HL-60 (cell line): ENCODE results near the gene GOLGA6L7.

ENCODE experiments used
- DNase-seq, 2 experiments: peaks; one replicate each; pipeline ENCODE4 v3.0.0-alpha.2; 2010 to 2020; ENCODE audit warnings: low read depth in 1 of 2, low spot score in 1 of 2
- H3K27ac ChIP-seq: fragments of 250-450 bp; sonication (Bioruptor Pico); replicated peaks from 2 replicates; pipeline ENCODE4 v1.5.1; 2020; ENCODE audit warnings: mild to moderate bottlenecking, moderate library complexity
- H3K27me3 ChIP-seq: fragments of 250-450 bp; sonication (Bioruptor Pico); 2 replicates; pipeline ENCODE4 v1.5.1; 2021; ENCODE audit warnings: mild to moderate bottlenecking, moderate library complexity; ENCODE audit not compliant: insufficient read depth, poor library complexity, severe bottlenecking
- H3K4me3 ChIP-seq: replicated peaks from 2 replicates; pipeline ENCODE4 v1.5.1; 2011; ENCODE audit warnings: mild to moderate bottlenecking, control low read depth, low read length; ENCODE audit not compliant: insufficient read depth
- GABPA ChIP-seq: IDR thresholded peaks from 2 replicates; pipeline ENCODE4 v1.6.1; 2012; ENCODE audit warnings: low read depth
- POLR2AphosphoS5 ChIP-seq: IDR thresholded peaks from 2 replicates; pipeline ENCODE4 v1.6.1; 2012; ENCODE audit warnings: low read depth
- SPI1 ChIP-seq: IDR thresholded peaks from 2 replicates; pipeline ENCODE4 v1.6.1; 2012; ENCODE audit warnings: low read depth, mild to moderate bottlenecking, borderline replicate concordance
- TF ChIP-seq, protein P1 (sequence below): IDR thresholded peaks from one replicate; pipeline ENCODE4 v1.5.1; 2011; ENCODE audit warnings: low read length, control low read depth, inconsistent platforms; ENCODE audit not compliant: insufficient read depth
- TF ChIP-seq, protein P2 (sequence below): IDR thresholded peaks from 2 replicates; pipeline ENCODE4 v1.6.1; 2012; ENCODE audit warnings: low read depth; ENCODE audit not compliant: insufficient replicate concordance

GOLGA6L7 gene

DNA sequence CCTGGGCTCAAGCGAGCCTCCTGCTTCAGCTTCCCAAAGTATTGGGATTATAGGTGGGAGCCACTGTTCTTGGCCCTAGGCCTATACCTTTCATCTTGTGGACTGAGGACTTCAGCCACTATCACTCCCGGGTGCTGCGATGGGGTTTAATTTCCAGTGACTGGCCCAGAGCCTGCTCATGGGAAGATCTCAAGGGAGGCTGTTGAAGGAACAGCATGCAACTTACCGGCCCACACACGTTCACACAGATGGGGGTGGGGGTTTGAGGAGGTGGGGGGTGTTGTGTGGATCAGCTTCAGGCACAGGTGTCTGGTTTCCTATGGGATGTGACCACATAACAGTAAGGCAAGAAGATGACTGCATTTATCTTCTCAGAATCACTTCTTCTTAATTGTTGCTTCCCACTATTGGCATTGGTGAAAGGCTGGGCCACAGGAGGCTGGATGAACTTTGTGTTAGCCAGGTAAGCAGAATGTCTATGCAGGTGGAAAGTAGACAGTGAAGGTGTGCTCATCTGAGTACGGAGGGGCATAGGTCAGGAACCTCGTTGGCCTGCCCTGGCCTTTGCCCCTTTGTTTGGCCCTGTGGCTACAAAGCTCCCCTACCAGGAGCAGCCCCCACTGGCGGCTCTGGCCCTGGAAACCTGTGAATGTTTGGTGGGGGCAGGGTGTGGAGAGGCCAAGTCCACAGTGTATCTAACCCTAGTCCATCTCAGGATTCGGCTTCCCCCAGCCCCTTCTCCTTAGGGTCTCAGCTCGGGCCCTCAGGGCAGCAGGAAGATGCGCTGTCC, 35.9 kb upstream of the GOLGA6L7 start:
- TF ChIP-seq, protein P1, sequence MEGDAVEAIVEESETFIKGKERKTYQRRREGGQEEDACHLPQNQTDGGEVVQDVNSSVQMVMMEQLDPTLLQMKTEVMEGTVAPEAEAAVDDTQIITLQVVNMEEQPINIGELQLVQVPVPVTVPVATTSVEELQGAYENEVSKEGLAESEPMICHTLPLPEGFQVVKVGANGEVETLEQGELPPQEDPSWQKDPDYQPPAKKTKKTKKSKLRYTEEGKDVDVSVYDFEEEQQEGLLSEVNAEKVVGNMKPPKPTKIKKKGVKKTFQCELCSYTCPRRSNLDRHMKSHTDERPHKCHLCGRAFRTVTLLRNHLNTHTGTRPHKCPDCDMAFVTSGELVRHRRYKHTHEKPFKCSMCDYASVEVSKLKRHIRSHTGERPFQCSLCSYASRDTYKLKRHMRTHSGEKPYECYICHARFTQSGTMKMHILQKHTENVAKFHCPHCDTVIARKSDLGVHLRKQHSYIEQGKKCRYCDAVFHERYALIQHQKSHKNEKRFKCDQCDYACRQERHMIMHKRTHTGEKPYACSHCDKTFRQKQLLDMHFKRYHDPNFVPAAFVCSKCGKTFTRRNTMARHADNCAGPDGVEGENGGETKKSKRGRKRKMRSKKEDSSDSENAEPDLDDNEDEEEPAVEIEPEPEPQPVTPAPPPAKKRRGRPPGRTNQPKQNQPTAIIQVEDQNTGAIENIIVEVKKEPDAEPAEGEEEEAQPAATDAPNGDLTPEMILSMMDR, result no peak
- no peak for TF ChIP-seq SPI1
- TF ChIP-seq GABPA, result no peak
- TF ChIP-seq POLR2AphosphoS5, result no peak
- TF ChIP-seq, protein P2, sequence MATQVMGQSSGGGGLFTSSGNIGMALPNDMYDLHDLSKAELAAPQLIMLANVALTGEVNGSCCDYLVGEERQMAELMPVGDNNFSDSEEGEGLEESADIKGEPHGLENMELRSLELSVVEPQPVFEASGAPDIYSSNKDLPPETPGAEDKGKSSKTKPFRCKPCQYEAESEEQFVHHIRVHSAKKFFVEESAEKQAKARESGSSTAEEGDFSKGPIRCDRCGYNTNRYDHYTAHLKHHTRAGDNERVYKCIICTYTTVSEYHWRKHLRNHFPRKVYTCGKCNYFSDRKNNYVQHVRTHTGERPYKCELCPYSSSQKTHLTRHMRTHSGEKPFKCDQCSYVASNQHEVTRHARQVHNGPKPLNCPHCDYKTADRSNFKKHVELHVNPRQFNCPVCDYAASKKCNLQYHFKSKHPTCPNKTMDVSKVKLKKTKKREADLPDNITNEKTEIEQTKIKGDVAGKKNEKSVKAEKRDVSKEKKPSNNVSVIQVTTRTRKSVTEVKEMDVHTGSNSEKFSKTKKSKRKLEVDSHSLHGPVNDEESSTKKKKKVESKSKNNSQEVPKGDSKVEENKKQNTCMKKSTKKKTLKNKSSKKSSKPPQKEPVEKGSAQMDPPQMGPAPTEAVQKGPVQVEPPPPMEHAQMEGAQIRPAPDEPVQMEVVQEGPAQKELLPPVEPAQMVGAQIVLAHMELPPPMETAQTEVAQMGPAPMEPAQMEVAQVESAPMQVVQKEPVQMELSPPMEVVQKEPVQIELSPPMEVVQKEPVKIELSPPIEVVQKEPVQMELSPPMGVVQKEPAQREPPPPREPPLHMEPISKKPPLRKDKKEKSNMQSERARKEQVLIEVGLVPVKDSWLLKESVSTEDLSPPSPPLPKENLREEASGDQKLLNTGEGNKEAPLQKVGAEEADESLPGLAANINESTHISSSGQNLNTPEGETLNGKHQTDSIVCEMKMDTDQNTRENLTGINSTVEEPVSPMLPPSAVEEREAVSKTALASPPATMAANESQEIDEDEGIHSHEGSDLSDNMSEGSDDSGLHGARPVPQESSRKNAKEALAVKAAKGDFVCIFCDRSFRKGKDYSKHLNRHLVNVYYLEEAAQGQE, result no peak
- H3K27me3 ChIP-seq, result peaks cover 19% of the 10 kb centered on the region
- H3K27ac ChIP-seq, result no peak overlapping the region
- H3K4me3 ChIP-seq, result no peak overlapping the region
- DNase-seq, result no peak

DNA sequence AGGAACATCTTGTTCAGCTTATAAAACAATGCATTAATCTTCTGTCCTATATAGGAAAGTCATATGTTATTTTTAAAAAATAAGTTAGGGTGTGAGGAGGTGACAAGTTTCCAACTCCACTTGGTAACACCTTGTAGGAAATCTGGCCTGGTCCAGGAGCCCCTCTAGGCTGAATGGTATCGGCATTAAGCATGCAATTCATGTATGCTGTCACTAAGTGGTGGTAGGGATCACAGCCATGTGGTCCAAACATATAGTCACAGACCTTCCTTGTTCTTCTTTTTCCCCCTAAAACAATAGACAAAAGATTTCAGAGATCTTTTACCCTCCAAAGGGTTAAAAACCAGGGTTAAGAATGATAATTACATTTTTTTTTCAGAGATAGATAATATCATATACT, 33.2 kb upstream of the GOLGA6L7 start:
- TF ChIP-seq, protein P2, result no peak
- TF ChIP-seq GABPA (no peak), POLR2AphosphoS5 (no peak), SPI1 (no peak)
- TF ChIP-seq, protein P1, result no peak
- no peak overlapping the region for H3K27ac ChIP-seq
- no peak overlapping the region for H3K4me3 ChIP-seq
- no peak for DNase-seq
- peaks cover 9% of the 10 kb centered on the region for H3K27me3 ChIP-seq

DNA sequence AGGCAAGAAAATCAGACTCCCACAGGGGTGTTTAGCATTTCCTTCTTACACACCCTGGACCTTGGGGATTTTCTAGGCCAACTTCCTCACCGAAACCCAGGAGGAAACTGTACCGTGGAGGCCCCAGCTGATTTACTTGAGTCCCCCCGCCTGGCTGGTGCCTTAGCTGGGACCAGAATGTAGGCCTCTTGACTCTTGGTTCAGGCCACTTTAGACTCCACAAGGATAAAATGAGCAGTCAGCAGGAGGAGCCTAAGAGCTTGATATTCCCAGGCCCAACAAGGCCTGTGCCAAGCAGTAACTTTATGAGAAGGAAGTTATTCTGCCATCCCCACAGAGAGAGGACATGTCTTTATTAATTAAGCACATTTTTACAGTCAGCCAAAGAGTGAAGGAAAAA, 32.7 kb upstream of the GOLGA6L7 start:
- H3K27me3 ChIP-seq, result peaks cover 8% of the 10 kb centered on the region
- TF ChIP-seq, protein P1, result no peak
- TF ChIP-seq SPI1 (no peak), GABPA (no peak), POLR2AphosphoS5 (no peak)
- TF ChIP-seq, protein P2, result no peak
- H3K27ac ChIP-seq, result no peak overlapping the region
- H3K4me3 ChIP-seq, result no peak overlapping the region
- no peak for DNase-seq
